ENCODE data around the gene MCOLN2. TPM values are rescaled to one million over a fixed set of nuclear protein-coding genes. Genes with fewer than 3 reads are reported as not detected.

The MCOLN2 gene
- total and polyA plus RNA-seq, 2 of the 13 experiments (the other 11 are each of a cell fraction or from before 2014, with no cell fraction given) = not detected

- Histone ChIP-seq H4K20me1 (ENCODE audit: insufficient read depth, low read length) (no peaks in the 10 kb centered on the region), H3K79me2 (ENCODE audit: insufficient read depth, low read length) (no peaks in the 10 kb centered on the region), H3K27me3 (ENCODE audit: control insufficient read depth in 1 of 2, insufficient read depth in 2 of 2, low read length in 2 of 2) (peaks cover 0 to 19% of the 10 kb centered on the region in 2 experiments; a peak in 2 of 5 replicates), H3K4me1 (ENCODE audit: insufficient read depth, low read length) (no peaks in the 10 kb centered on the region), H2AFZ (ENCODE audit: low read length) (no peak within 1 kb of the TSS), H3K9ac (ENCODE audit: insufficient read depth, low read depth, low read length) (no peak within 1 kb of the TSS), H3K4me3 (replicated peaks in 1 of 3; ENCODE audit: insufficient read depth in 1 of 3, low read depth in 2 of 3, low read length in 3 of 3) (no peak within 1 kb of the TSS), H3K9me3 (ENCODE audit: low read length) (no peaks in the 10 kb centered on the region), H3K27ac (ENCODE audit: extremely low read length, insufficient read depth, low read length) (no peak within 1 kb of the TSS), H3K36me3 (replicated peaks in 1 of 2; ENCODE audit: control insufficient read depth in 1 of 2, insufficient read depth in 2 of 2, low read length in 2 of 2) (no peaks in the 10 kb centered on the region), H3K4me2 (ENCODE audit: low read depth, low read length) (no peak within 1 kb of the TSS)
- DNase-seq (ENCODE audit: low spot score) = no peak
- no peak for ATAC-seq
- in situ Hi-C loops (cut with HindIII; ENCODE audit: extremely low pct_ligation_motif_present, low pct_unique_long_range_greater_than_20kb) = no loop called here
- ChIA-PET CTCF (ENCODE audit: low intra/inter-chr PET ratio, low total read pairs) (no interaction called here), POLR2A (no interaction called here)
- no TSS peak for BruUV-seq (replicated peaks)
- 69% methylated on average over 39 of the region's 93 CpGs for WGBS (ENCODE audit: low lambda C conversion rate)
- FAIRE-seq = no peak
- no peak for TF ChIP-seq HOXA9 (CRISPR knock-in tag; IDR thresholded peaks at IDR 0.05; ENCODE audit: borderline replicate concordance)
- intact Hi-C loops (cut with micrococcal nuclease; ENCODE audit: unreplicated experiment) = no loop called here
Observed at GRCh38 chr1:84892705-84893618, 104.0 kb downstream of the MCOLN2 start, which contains the start of gene LPAR3. LPAR3 (minus strand) TSS chr1:84893206; CDS start chr1:84866120, 27,086 bp downstream.

GRCh38 chr1:84890566-84890965 is 106.3 kb downstream of the MCOLN2 start:
- DNase-seq (ENCODE audit: low spot score) = no peak
- BruUV-seq (replicated peaks) = no TSS peak
- Histone ChIP-seq H4K20me1 (ENCODE audit: insufficient read depth, low read length) (no peaks in the 10 kb centered on the region), H3K4me1 (ENCODE audit: insufficient read depth, low read length) (no peaks in the 10 kb centered on the region), H3K4me2 (ENCODE audit: low read depth, low read length) (no peak overlapping the region), H3K36me3 (replicated peaks in 1 of 2; ENCODE audit: control insufficient read depth in 1 of 2, insufficient read depth in 2 of 2, low read length in 2 of 2) (no peaks in the 10 kb centered on the region), H2AFZ (ENCODE audit: low read length) (no peak overlapping the region), H3K4me3 (replicated peaks in 1 of 3; ENCODE audit: insufficient read depth in 1 of 3, low read depth in 2 of 3, low read length in 3 of 3) (no peak overlapping the region), H3K9me3 (ENCODE audit: low read length) (no peaks in the 10 kb centered on the region), H3K27ac (ENCODE audit: extremely low read length, insufficient read depth, low read length) (no peak overlapping the region), H3K9ac (ENCODE audit: insufficient read depth, low read depth, low read length) (no peak overlapping the region), H3K79me2 (ENCODE audit: insufficient read depth, low read length) (no peaks in the 10 kb centered on the region), H3K27me3 (ENCODE audit: control insufficient read depth in 1 of 2, insufficient read depth in 2 of 2, low read length in 2 of 2) (peaks cover 0 to 19% of the 10 kb centered on the region in 2 experiments; a peak in 2 of 5 replicates)
- 25% methylated on average over 2 of the region's 2 CpGs for WGBS (ENCODE audit: low lambda C conversion rate)
- FAIRE-seq = no peak
- CTCF ChIA-PET (ENCODE audit: low intra/inter-chr PET ratio, low total read pairs) = no interaction called here
- no peak for ATAC-seq
- in situ Hi-C loops (cut with HindIII; ENCODE audit: extremely low pct_ligation_motif_present, low pct_unique_long_range_greater_than_20kb) = no loop called here
- TF ChIP-seq SMAD9 (CRISPR knock-in tag; IDR thresholded peaks at IDR 0.05) (no peak), JUN (CRISPR knock-in tag; IDR thresholded peaks at IDR 0.05) (no peak), ZNF674 (CRISPR knock-in tag; IDR thresholded peaks at IDR 0.05; ENCODE audit: low read depth) (no peak), ZNF121 (CRISPR knock-in tag; IDR thresholded peaks at IDR 0.05) (no peak), ZNF362 (CRISPR knock-in tag; IDR thresholded peaks at IDR 0.05; ENCODE audit: borderline replicate concordance) (no peak), HIC2 (CRISPR knock-in tag; IDR thresholded peaks at IDR 0.05; ENCODE audit: low read depth) (no peak), ATF5 (CRISPR knock-in tag; IDR thresholded peaks at IDR 0.05; ENCODE audit: low read depth) (no peak), CEBPB (IDR thresholded peaks at IDR 0.05; ENCODE audit: borderline replicate concordance, low read depth, low read length) (no peak), TARDBP (CRISPR knock-in tag; IDR thresholded peaks at IDR 0.05) (no peak), ZNF775 (CRISPR knock-in tag; IDR thresholded peaks at IDR 0.05; ENCODE audit: borderline replicate concordance) (no peak), U2AF1 (optimal IDR thresholded peaks at IDR 0.05; ENCODE audit: low read depth, low read length) (no peak), SAP130 (CRISPR knock-in tag; IDR thresholded peaks at IDR 0.05; ENCODE audit: low read depth) (no peak), POLR2A (IDR thresholded peaks at IDR 0.05; ENCODE audit: insufficient read depth in 1 of 2, low read depth in 2 of 2, low read length in 2 of 2) (no peak), HMGA1 (CRISPR knock-in tag; conservative IDR thresholded peaks at IDR 0.05) (no peak)
- intact Hi-C loops (cut with micrococcal nuclease; ENCODE audit: unreplicated experiment) = no loop called here
- POLR2A ChIA-PET = no interaction called here

Data from HepG2 (cell line).